Measurements from ENCODE around the gene ERVFRD-1. TPM values are rescaled to one million over a fixed set of nuclear protein-coding genes. Genes with fewer than 3 reads are reported as not detected.

Gene ERVFRD-1
- polyA plus RNA-seq, 2 of the 4 experiments (the other 2 are of a cell fraction) = not detected

- TF ChIP-seq SMC3 (IDR thresholded peaks at IDR 0.05) (no peak), CBX8 (IDR thresholded peaks at IDR 0.05) (no peak), PHF8 (IDR thresholded peaks at IDR 0.05; ENCODE audit: borderline replicate concordance, low read depth) (no peak), BCL3 (IDR thresholded peaks at IDR 0.05) (no peak), EHMT2 (IDR thresholded peaks at IDR 0.05; ENCODE audit: low read depth) (no peak), HOXB13 (CRISPR knock-in tag; IDR thresholded peaks at IDR 0.05; ENCODE audit: low read depth) (no peak)
- TF ChIP-seq, protein P1, sequence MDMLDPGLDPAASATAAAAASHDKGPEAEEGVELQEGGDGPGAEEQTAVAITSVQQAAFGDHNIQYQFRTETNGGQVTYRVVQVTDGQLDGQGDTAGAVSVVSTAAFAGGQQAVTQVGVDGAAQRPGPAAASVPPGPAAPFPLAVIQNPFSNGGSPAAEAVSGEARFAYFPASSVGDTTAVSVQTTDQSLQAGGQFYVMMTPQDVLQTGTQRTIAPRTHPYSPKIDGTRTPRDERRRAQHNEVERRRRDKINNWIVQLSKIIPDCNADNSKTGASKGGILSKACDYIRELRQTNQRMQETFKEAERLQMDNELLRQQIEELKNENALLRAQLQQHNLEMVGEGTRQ (IDR thresholded peaks at IDR 0.05) = no peak
These were observed 27.6 kb downstream of the ERVFRD-1 start (continued) for GRCh38 chr6:11083956-11084355.

- Histone ChIP-seq H3K9me3 (no peaks in the 10 kb centered on the region), H3K4me1 (no peaks in the 10 kb centered on the region), H3K4me2 (no peak overlapping the region), H3K27ac (no peak overlapping the region), H3K4me3 (no peak overlapping the region)
- FAIRE-seq = no peak
- no peak for ATAC-seq
- DNase-seq (ENCODE audit: low read depth in 1 of 2, low spot score in 1 of 2) = no peak
- ChIA-PET POLR2A (no interaction called here), CTCF (interaction anchor here (1.1 to 1.7 kb wide), 5 partner anchors 10 to 492 kb away, joined by 3 to 4 read pairs (median 3); partner anchors contain the start of gene SMIM13)
- 55% methylated on average over 4 of the region's 4 CpGs for WGBS (ENCODE audit: missing lambda C conversion rate)
- TF ChIP-seq HOXB13 (CRISPR knock-in tag; IDR thresholded peaks at IDR 0.05; ENCODE audit: low read depth) (no peak), KDM5A (IDR thresholded peaks at IDR 0.05) (no peak), HOXB5 (CRISPR knock-in tag; IDR thresholded peaks at IDR 0.05) (no peak), FOSL2 (IDR thresholded peaks at IDR 0.05) (no peak), FOSL2 (CRISPR knock-in tag; IDR thresholded peaks at IDR 0.05) (no peak), GATA3 (IDR thresholded peaks at IDR 0.05; ENCODE audit: borderline replicate concordance) (no peak), HMGXB4 (CRISPR knock-in tag; IDR thresholded peaks at IDR 0.05; ENCODE audit: borderline replicate concordance) (no peak), HDAC2 (IDR thresholded peaks at IDR 0.05) (no peak), RARB (CRISPR knock-in tag; IDR thresholded peaks at IDR 0.05) (no peak), ATOH8 (CRISPR knock-in tag; IDR thresholded peaks at IDR 0.05; ENCODE audit: low read depth) (no peak), SMC3 (IDR thresholded peaks at IDR 0.05) (no peak), RFX5 (IDR thresholded peaks at IDR 0.05) (no peak), ZFP36 (IDR thresholded peaks at IDR 0.05; ENCODE audit: borderline replicate concordance, partially characterized antibody) (no peak), BCL3 (IDR thresholded peaks at IDR 0.05) (no peak), MAX (IDR thresholded peaks at IDR 0.05) (no peak)
- TF ChIP-seq, protein P2, sequence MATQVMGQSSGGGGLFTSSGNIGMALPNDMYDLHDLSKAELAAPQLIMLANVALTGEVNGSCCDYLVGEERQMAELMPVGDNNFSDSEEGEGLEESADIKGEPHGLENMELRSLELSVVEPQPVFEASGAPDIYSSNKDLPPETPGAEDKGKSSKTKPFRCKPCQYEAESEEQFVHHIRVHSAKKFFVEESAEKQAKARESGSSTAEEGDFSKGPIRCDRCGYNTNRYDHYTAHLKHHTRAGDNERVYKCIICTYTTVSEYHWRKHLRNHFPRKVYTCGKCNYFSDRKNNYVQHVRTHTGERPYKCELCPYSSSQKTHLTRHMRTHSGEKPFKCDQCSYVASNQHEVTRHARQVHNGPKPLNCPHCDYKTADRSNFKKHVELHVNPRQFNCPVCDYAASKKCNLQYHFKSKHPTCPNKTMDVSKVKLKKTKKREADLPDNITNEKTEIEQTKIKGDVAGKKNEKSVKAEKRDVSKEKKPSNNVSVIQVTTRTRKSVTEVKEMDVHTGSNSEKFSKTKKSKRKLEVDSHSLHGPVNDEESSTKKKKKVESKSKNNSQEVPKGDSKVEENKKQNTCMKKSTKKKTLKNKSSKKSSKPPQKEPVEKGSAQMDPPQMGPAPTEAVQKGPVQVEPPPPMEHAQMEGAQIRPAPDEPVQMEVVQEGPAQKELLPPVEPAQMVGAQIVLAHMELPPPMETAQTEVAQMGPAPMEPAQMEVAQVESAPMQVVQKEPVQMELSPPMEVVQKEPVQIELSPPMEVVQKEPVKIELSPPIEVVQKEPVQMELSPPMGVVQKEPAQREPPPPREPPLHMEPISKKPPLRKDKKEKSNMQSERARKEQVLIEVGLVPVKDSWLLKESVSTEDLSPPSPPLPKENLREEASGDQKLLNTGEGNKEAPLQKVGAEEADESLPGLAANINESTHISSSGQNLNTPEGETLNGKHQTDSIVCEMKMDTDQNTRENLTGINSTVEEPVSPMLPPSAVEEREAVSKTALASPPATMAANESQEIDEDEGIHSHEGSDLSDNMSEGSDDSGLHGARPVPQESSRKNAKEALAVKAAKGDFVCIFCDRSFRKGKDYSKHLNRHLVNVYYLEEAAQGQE (IDR thresholded peaks at IDR 0.05) = no peak
These were observed 28.0 kb downstream of the ERVFRD-1 start for GRCh38 chr6:11083491-11083890.

Data from A549 (cell line).